Hematopoietic multipotent progenitor cell treated with erythropoietin and hydrocortisone succinate and interleukin-3 and kit ligand, for 15 days (in vitro differentiated cells): ENCODE results near the gene CMSS1.

Experiments used
- DNase-seq: peaks from one replicate; pipeline ENCODE4 v3.0.0-alpha.2; 2015; ENCODE audit warnings: low spot score

The CMSS1 gene

GRCh38 chr3:100107221-100107814, 289.7 kb downstream of the CMSS1 start:
- no peak for DNase-seq

- DNase-seq = no peak
Measured at GRCh38 chr3:100108464-100109079, 290.9 kb downstream of the CMSS1 start.

GRCh38 chr3:100110162-100110561, 292.5 kb downstream of the CMSS1 start:
- no peak for DNase-seq

- no peak for DNase-seq
Measured at GRCh38 chr3:100111728-100112127, 294.1 kb downstream of the CMSS1 start.

- DNase-seq = no peak
Measured at GRCh38 chr3:100113723-100114412, 296.2 kb downstream of the CMSS1 start.

- no peak for DNase-seq
Measured at GRCh38 chr3:100114413-100115030, 296.9 kb downstream of the CMSS1 start, which contains the start of gene FILIP1L. TSS of gene FILIP1L (minus strand) at chr3:100114501.

- no peak for DNase-seq
Measured at GRCh38 chr3:100117093-100117492, 299.4 kb downstream of the CMSS1 start.

GRCh38 chr3:100120012-100120411, 302.4 kb downstream of the CMSS1 start:
- no peak for DNase-seq

- no peak for DNase-seq
Measured at GRCh38 chr3:100120693-100121092, 303.0 kb downstream of the CMSS1 start.

- DNase-seq = no peak
Measured at GRCh38 chr3:100122321-100122720, 304.7 kb downstream of the CMSS1 start.

GRCh38 chr3:100123112-100123511, 305.4 kb downstream of the CMSS1 start:
- DNase-seq = no peak

GRCh38 chr3:100124201-100124761, 306.6 kb downstream of the CMSS1 start:
- DNase-seq = no peak

- DNase-seq = no peak
Measured at GRCh38 chr3:100125161-100125938, 307.7 kb downstream of the CMSS1 start.

GRCh38 chr3:100127792-100128191, 310.1 kb downstream of the CMSS1 start:
- DNase-seq = no peak

GRCh38 chr3:100128565-100128964, 310.9 kb downstream of the CMSS1 start:
- DNase-seq = no peak

GRCh38 chr3:100129941-100130340, 312.3 kb downstream of the CMSS1 start:
- DNase-seq = no peak

- no peak for DNase-seq
Measured at GRCh38 chr3:100131241-100131640, 313.6 kb downstream of the CMSS1 start.

GRCh38 chr3:100136921-100137320, 319.3 kb downstream of the CMSS1 start:
- no peak for DNase-seq

- DNase-seq = no peak
Measured at GRCh38 chr3:100140976-100141375, 323.3 kb downstream of the CMSS1 start.

- DNase-seq = no peak
Measured at GRCh38 chr3:100141586-100141985, 323.9 kb downstream of the CMSS1 start.

- no peak for DNase-seq
Measured at GRCh38 chr3:100144255-100144866, 326.7 kb downstream of the CMSS1 start.
